HG03064 (cell line): ENCODE data around the gene TBC1D16.

Source experiments
- ATAC-seq: cut with Tn5 transposase; IDR thresholded peaks from one replicate; pipeline ENCODE4 v1.9.1; 2021; ENCODE audit warnings: low read depth; ENCODE audit not compliant: unreplicated experiment

Gene TBC1D16

GRCh38 chr17:80035687-80035936, at the start of gene TBC1D16:
Gene TBC1D16 (minus strand): TSS chr17:80035872. CDS start chr17:80013547, 22,325 bp downstream.
- no peak for ATAC-seq

- ATAC-seq: no peak
These were observed 49.1 kb upstream of the TBC1D16 start for GRCh38 chr17:80084773-80085172.

- no peak for ATAC-seq
These were observed 47.5 kb upstream of the TBC1D16 start for GRCh38 chr17:80083136-80083661.

GRCh38 chr17:80082403-80083135, 46.9 kb upstream of the TBC1D16 start:
- no peak for ATAC-seq

- no peak for ATAC-seq
These were observed 45.9 kb upstream of the TBC1D16 start for GRCh38 chr17:80081596-80081995.

- ATAC-seq: no peak
These were observed 44.4 kb upstream of the TBC1D16 start for GRCh38 chr17:80080081-80080480.

GRCh38 chr17:80072410-80072809, 36.7 kb upstream of the TBC1D16 start:
- ATAC-seq: no peak

GRCh38 chr17:80071116-80071841, 35.6 kb upstream of the TBC1D16 start:
- no peak for ATAC-seq

- no peak for ATAC-seq
These were observed 34.9 kb upstream of the TBC1D16 start for GRCh38 chr17:80070375-80071115.

GRCh38 chr17:80068301-80069222, 32.9 kb upstream of the TBC1D16 start:
- ATAC-seq: no peak

- no peak for ATAC-seq
These were observed 31.8 kb upstream of the TBC1D16 start for GRCh38 chr17:80067393-80067986.

- no peak for ATAC-seq
These were observed 30.0 kb upstream of the TBC1D16 start for GRCh38 chr17:80065478-80066170.

- ATAC-seq: no peak
These were observed 29.0 kb upstream of the TBC1D16 start for GRCh38 chr17:80064696-80065095.

GRCh38 chr17:80063830-80064585, 28.3 kb upstream of the TBC1D16 start:
- ATAC-seq: no peak

GRCh38 chr17:80061421-80061820, 25.7 kb upstream of the TBC1D16 start:
- no peak for ATAC-seq

GRCh38 chr17:80060644-80061043, 25.0 kb upstream of the TBC1D16 start:
- ATAC-seq: no peak

GRCh38 chr17:80058311-80058955, 22.8 kb upstream of the TBC1D16 start:
- ATAC-seq: no peak

- no peak for ATAC-seq
These were observed 19.9 kb upstream of the TBC1D16 start for GRCh38 chr17:80055597-80055996.
